ENCODE data around the gene CNIH2.

DNA sequence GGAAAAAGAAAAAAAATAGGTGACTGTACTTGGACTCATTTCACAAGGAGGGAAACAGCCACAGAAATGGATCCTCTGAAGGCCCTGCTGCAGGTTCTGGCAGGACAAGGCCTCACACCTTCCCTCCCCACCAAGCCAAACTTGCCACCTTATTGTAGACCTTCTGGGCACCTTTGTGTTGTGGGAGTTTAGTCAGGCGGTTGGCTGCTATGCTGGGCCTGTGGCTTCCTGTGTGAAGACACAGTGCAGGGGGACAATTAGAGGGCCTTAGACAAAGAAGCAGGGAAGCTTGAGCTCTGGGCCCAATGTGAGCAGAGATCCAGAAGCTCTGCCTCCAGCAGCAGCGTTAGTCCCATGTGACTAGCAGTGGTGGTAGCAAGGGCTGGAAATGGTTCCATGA is 5.4 kb upstream of the CNIH2 start:
- TF ChIP-seq CTCF (IDR thresholded peaks at IDR 0.05) (no peak), POLR2A (IDR thresholded peaks at IDR 0.05) (no peak)

Measured in thyroid gland (tissue), 4 donors.